ENCODE data around the gene BRCA2. TPM values are rescaled to one million over a fixed set of nuclear protein-coding genes. Genes with fewer than 3 reads are reported as not detected.
A peak's percentile ranks its signal among the peaks of the same experiment; 100 is the strongest.

The BRCA2 gene
- total RNA-seq, 2 experiments from 2014 or later = 1.9 to 2.4 TPM

- H3K4me3 Mint-ChIP-seq = no peak overlapping the region
- ChIA-PET CTCF (no interaction called here), POLR2A (interaction anchor here (0.7 to 1.7 kb wide), 4 partner anchors 9 to 22 kb away, joined by 3 to 5 read pairs (median 4); partner anchors contain the start of gene N4BP2L1)
- H3K9me3 Mint-ChIP-seq = no peaks in the 10 kb centered on the region
- Histone ChIP-seq H3K27me3 (ENCODE audit: control insufficient read depth in 1 of 2, insufficient read depth in 2 of 2, low read length in 2 of 2) (no peaks in the 10 kb centered on the region), H3K9me3 (ENCODE audit: control insufficient read depth in 1 of 2, insufficient read depth in 1 of 2, low read length in 2 of 2) (no peaks in the 10 kb centered on the region), H3K27ac (ENCODE audit: low read depth in 1 of 2, low read length in 2 of 2) (no peak overlapping the region), H3K4me3 (ENCODE audit: low read length) (no peak overlapping the region), H3K36me3 (ENCODE audit: insufficient read depth, low read length) (peaks cover 48% of the 10 kb centered on the region), H3K4me1 (ENCODE audit: insufficient read depth, low read length) (peaks cover 2% of the 10 kb centered on the region)
- ATAC-seq (ENCODE audit: poor library complexity) (no peak), DNase-seq (no peak)
- no peaks in the 10 kb centered on the region for H3K27me3 Mint-ChIP-seq
- intact Hi-C loops (cut with DNase I, micrococcal nuclease) = no loop called here
- peaks cover 73% of the 10 kb centered on the region for H3K36me3 Mint-ChIP-seq (ENCODE audit: low read depth)
- TF ChIP-seq CTCF (IDR thresholded peaks at IDR 0.05) = no peak
- peaks cover 38% of the 10 kb centered on the region for H3K4me1 Mint-ChIP-seq (ENCODE audit: low read depth)
- no peak overlapping the region for H3K27ac Mint-ChIP-seq
These were observed 92.5 kb downstream of the BRCA2 start for GRCh38 chr13:32407854-32408253.

GRCh38 chr13:32408296-32409000 is 93.1 kb downstream of the BRCA2 start:
- intact Hi-C loops (cut with DNase I, micrococcal nuclease) = no loop called here
- Histone ChIP-seq H3K36me3 (ENCODE audit: insufficient read depth, low read length) (peaks cover 45% of the 10 kb centered on the region), H3K27ac (ENCODE audit: low read depth in 1 of 2, low read length in 2 of 2) (no peak overlapping the region), H3K9me3 (ENCODE audit: control insufficient read depth in 1 of 2, insufficient read depth in 1 of 2, low read length in 2 of 2) (no peaks in the 10 kb centered on the region), H3K4me3 (ENCODE audit: low read length) (no peak overlapping the region), H3K27me3 (ENCODE audit: control insufficient read depth in 1 of 2, insufficient read depth in 2 of 2, low read length in 2 of 2) (no peaks in the 10 kb centered on the region), H3K4me1 (ENCODE audit: insufficient read depth, low read length) (peaks cover 2% of the 10 kb centered on the region)
- ChIA-PET POLR2A (interaction anchor here (0.7 to 1.7 kb wide), 5 partner anchors 9 to 23 kb away, joined by 3 to 5 read pairs (median 3); partner anchors contain the start of gene N4BP2L1), CTCF (interaction anchor here (1.0 kb wide), 1 partner anchor 118 kb away, joined by 3 read pairs; no protein-coding TSS in a partner anchor)
- H3K4me1 Mint-ChIP-seq (ENCODE audit: low read depth) = peaks cover 38% of the 10 kb centered on the region
- peaks cover 67% of the 10 kb centered on the region for H3K36me3 Mint-ChIP-seq (ENCODE audit: low read depth)
- H3K4me3 Mint-ChIP-seq = peak overlapping the region; percentile 31
- TF ChIP-seq CTCF (IDR thresholded peaks at IDR 0.05) = no peak
- DNase-seq = no peak
- H3K27me3 Mint-ChIP-seq = no peaks in the 10 kb centered on the region
- H3K27ac Mint-ChIP-seq = peak overlapping the region; percentile 37
- peak; percentile 21 for ATAC-seq (ENCODE audit: poor library complexity)
- no peaks in the 10 kb centered on the region for H3K9me3 Mint-ChIP-seq

GRCh38 chr13:32409001-32409313 is 93.6 kb downstream of the BRCA2 start:
- ATAC-seq (ENCODE audit: poor library complexity) (no peak), DNase-seq (no peak)
- no peaks in the 10 kb centered on the region for H3K9me3 Mint-ChIP-seq
- H3K27ac Mint-ChIP-seq = no peak overlapping the region
- H3K4me1 ChIP-seq (ENCODE audit: insufficient read depth, low read length) = peaks cover 2% of the 10 kb centered on the region
- H3K4me3 Mint-ChIP-seq = no peak overlapping the region
- POLR2A ChIA-PET = interaction anchor here (1.0 to 1.7 kb wide), 3 partner anchors 10 to 19 kb away, joined by 3 to 5 read pairs (median 3); partner anchors contain the start of gene N4BP2L1
- TF ChIP-seq CTCF (IDR thresholded peaks at IDR 0.05) = no peak
- no peak overlapping the region for H3K27ac ChIP-seq (ENCODE audit: low read depth in 1 of 2, low read length in 2 of 2)
- intact Hi-C loops (cut with DNase I, micrococcal nuclease) = no loop called here
- peaks cover 62% of the 10 kb centered on the region for H3K36me3 Mint-ChIP-seq (ENCODE audit: low read depth)
- no peaks in the 10 kb centered on the region for H3K27me3 ChIP-seq (ENCODE audit: control insufficient read depth in 1 of 2, insufficient read depth in 2 of 2, low read length in 2 of 2)
- CTCF ChIA-PET = interaction anchor here (1.0 kb wide), 1 partner anchor 117 kb away, joined by 3 read pairs; no protein-coding TSS in a partner anchor
- H3K4me1 Mint-ChIP-seq (ENCODE audit: low read depth) = peaks cover 38% of the 10 kb centered on the region
- H3K9me3 ChIP-seq (ENCODE audit: control insufficient read depth in 1 of 2, insufficient read depth in 1 of 2, low read length in 2 of 2) = no peaks in the 10 kb centered on the region
- H3K4me3 ChIP-seq (ENCODE audit: low read length) = no peak overlapping the region
- no peaks in the 10 kb centered on the region for H3K27me3 Mint-ChIP-seq
- peaks cover 41% of the 10 kb centered on the region for H3K36me3 ChIP-seq (ENCODE audit: insufficient read depth, low read length)
